ENCODE measurements around the gene GRPR.
"Not testable (repeated sequence)": the region's sequence is repeated elsewhere in the genome, so short reads cannot be mapped to it uniquely, and the experiment has no call there.

Gene GRPR

DNA sequence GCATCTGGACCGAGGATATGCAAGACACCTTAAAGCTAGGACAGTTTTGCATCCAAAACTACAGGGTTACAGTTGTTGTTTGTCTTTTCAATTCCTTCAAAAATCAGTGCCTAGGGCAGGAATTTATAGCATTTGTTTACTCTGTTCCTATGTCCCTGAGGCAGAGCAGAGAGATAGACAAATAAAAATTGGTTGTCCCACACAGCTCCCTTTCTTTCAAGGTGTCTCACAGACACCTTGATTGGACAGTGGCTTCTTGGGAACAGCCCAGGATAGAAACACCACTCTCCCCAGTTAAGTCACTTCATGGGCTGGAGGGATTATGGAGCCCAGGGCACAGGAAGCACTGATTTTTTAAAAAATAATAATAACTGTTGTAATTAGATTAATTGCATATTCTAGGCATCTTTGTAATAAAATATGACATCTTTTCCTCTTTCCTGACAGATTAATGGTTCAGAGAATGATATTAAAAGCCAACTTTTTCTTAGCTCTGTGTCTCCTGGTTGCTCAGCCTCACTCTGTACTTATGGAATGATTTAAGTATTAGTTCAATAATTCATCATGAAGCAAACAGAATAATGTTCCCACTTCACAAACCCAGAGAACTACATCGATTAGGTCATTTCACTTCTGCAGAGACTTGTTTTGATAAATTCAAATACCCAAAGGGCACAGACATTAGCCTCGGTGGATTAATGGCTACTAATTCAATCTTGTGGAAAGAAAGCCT lies 52.1 kb downstream of the GRPR start:
- no peak for DNase-seq (ENCODE audit: extremely low read depth in 1 of 2, low read depth in 1 of 2)

DNA sequence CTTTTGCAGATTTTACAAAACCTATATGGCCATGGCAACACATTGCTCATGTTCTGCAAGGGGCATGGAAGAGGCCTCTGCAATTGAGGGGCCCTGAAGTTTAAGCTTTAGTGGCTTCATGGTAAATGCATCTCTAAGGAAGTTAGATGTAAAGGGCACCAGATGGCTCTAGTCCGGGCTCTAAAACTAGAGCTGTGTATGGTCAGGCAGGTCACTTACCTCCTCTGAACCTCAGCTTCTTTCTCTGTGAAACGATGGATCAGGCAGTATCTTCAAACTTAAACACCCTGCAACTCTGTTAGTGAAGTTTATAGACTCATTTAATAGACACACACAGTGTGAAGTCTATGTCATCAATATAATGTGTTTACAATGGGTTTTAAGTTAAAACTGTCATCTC lies 53.9 kb downstream of the GRPR start:
- DNase-seq (ENCODE audit: extremely low read depth in 1 of 2, low read depth in 1 of 2) = no peak

- DNase-seq (ENCODE audit: extremely low read depth in 1 of 2, low read depth in 1 of 2) = not testable (repeated sequence)
These were observed 60.5 kb downstream of the GRPR start for GRCh38 chrX:16183843-16184242.

- DNase-seq (ENCODE audit: extremely low read depth in 1 of 2, low read depth in 1 of 2) = no peak
These were observed 62.4 kb downstream of the GRPR start for GRCh38 chrX:16185725-16186136.

GRCh38 chrX:16186380-16187007 lies 63.1 kb downstream of the GRPR start:
- DNase-seq (ENCODE audit: extremely low read depth in 1 of 2, low read depth in 1 of 2) = no peak

DNA sequence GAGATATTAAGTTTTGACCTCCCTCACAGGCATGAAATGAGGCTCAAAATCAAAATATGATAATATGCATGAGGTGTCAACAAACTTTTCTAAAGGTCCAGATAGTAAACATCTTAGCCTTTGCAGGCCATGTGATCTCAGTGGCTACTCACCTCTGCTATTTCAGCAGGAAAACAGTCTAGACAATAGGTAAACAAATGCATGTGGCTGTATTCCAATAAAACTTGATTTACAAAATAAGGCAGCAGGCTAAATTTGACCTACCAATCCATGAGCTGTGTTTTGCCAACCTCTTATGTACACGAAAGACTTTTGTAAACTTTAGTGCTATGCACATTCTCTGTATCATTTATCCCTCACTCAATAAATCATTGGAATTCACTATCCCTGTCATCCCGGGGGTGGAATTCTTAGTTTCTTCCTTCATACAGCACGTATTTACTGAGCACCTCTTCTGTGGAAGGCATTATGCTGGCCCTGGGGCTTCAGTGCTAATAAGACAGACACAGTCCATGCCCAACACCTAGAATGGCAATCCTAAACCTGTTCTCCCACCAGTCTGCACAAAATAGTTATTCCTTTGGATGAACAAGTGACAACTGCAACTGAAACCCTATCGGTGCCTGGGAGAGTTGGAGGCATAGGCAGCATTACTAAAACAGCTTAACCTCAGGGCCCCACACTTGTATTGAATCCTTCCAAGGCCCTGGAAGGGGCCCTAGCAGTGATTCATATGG lies 63.8 kb downstream of the GRPR start:
- DNase-seq (ENCODE audit: extremely low read depth in 1 of 2, low read depth in 1 of 2) = no peak

- no peak for DNase-seq (ENCODE audit: extremely low read depth in 1 of 2, low read depth in 1 of 2)
These were observed 65.3 kb downstream of the GRPR start for GRCh38 chrX:16188687-16189086.

DNA sequence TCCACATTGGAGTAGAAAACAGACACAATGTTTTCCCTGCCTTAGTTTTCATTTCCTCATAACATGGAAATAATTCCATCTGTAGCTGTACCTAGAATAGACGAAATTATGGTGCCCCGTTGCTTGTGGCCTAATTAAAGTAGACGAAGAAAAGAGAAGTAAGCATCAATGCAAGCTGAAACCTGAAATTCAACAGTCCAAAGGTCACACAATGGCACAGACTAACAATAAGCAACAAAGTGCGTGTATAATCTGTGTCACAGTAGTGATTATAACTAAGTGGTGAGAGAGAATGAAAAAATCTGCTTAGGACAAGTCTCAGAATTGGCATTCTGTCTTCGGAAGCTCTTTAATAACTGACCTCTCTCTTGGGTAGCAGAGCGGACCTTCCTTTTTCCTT lies 68.2 kb downstream of the GRPR start:
- DNase-seq (ENCODE audit: extremely low read depth in 1 of 2, low read depth in 1 of 2) = no peak

- no peak for DNase-seq (ENCODE audit: extremely low read depth in 1 of 2, low read depth in 1 of 2)
These were observed 73.5 kb downstream of the GRPR start for GRCh38 chrX:16196829-16197228.

DNA sequence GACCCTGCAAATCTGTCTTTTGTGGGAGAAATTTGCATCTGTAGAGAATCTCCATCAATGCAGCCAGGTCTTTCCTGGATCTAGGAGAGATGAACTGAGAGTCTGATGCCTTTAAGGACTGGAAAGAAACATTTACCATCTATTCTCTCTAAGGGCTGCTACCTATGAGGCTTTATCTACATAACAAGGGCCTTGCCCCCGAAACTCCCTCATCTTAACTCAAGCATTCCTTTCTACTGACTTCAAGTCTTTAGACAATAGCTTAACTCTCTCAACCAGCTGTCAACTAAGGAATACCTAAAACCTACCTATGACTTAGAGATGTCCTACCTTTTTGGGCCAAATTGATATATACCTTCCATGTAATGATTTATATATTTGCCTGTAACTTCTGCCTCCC lies 76.0 kb downstream of the GRPR start:
- DNase-seq (ENCODE audit: extremely low read depth in 1 of 2, low read depth in 1 of 2) = no peak

GRCh38 chrX:16202943-16203342 lies 79.6 kb downstream of the GRPR start:
- no peak for DNase-seq (ENCODE audit: extremely low read depth in 1 of 2, low read depth in 1 of 2)
